Stimulated activated CD4-positive, alpha-beta T cell treated with anti-CD3 and anti-CD28 coated beads, TNF-alpha, amount 100 ng/mL, for 48 hours (primary cell): Measurements from ENCODE around the gene PKNOX2.

ENCODE experiments used
- DNase-seq, 3 donors: peaks; one replicate each; pipeline ENCODE4 v3.0.0-alpha.2; 2020; ENCODE audit warnings: low read depth in 3 of 3

The PKNOX2 gene

DNA sequence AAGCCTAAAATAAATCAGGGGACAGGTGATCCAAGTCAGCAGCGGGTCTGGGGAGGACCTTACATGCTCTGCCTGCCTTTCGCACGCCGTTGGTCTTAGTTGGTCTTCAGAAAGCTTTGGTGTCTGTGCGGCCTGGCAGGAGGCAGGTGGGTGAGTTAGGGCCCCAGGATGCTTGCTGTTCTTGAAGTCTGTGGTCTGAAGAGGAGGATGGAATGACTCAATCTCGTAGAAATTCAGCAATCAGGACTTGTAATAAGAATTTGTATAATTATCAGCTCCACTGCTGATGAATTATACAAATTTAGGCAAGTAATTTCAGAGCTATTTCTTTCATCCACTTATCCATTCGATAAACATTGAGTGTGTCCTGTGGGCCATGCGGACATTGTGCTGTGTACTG lies 193.0 kb downstream of the PKNOX2 start:
- no peak for DNase-seq

DNA sequence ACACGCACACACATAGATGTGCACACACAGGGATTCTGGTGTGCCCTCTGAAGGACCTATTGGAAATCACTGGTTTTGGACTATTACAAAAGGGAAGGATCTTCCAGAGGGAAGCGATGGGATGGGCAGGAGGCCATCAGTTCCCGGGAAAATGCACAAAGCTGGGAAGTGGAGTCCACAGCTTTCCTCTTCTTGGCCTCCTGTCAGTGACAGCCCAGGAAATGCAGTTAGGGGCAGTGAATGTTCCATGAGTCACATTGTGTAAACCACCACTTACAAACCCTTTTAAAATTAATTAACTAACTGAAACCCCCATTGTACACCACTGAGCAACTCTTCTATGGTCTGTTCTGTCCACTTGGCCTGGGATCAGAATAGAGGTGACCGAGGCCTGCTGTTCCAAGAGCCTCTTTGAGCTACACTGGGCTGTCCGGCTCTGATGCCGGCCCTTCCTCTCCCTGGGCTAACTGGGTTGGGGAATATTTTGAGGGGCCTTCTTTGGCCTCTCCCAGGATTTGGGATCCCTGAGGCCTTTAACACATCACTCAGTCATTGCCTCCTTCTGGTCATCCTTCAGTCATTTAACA lies 193.8 kb downstream of the PKNOX2 start:
- no peak for DNase-seq

DNA sequence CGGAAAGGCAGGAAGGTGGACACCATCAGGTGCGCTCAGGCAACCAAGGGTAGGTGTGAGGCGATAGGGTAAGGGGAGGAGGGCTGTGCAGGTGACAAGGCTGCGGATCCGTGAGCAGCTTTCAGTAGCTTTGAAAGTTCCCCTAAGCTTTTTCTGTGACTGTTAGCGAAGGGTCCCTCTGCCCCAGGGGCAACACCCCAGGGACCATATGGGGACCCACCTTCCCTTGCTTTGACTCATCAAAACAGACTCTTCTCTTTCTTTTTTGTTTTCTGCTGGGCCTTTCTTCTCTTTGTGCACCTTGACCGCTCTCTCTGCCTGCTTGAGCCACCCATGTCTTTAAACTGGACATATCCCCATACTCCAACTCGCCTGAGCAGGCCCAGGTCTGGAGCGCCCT lies 194.6 kb downstream of the PKNOX2 start:
- no peak for DNase-seq

DNA sequence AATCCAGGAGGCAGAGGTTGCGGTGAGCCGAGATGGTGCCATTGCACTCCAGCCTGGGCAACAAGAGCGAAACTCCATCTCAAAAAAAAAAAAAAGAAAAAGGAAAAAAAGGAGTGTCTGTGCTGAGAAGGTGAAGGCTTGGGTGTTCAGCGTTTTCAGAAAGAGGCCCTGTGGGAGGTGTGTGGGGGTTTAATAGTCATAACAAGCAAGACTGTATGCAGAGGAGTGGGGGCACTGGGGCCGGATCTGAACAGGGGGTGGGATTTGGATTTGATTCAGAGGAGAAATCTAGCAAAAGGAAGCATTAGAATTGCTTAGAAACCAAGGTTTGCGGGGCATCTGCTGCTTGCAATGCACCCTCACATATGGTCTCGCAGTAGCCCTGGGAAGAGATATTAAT lies 195.5 kb downstream of the PKNOX2 start:
- DNase-seq = no peak

GRCh38 chr11:125364121-125364826 lies 199.7 kb downstream of the PKNOX2 start:
- DNase-seq = no peak

GRCh38 chr11:125365196-125365931 lies 200.8 kb downstream of the PKNOX2 start:
- no peak for DNase-seq

DNA sequence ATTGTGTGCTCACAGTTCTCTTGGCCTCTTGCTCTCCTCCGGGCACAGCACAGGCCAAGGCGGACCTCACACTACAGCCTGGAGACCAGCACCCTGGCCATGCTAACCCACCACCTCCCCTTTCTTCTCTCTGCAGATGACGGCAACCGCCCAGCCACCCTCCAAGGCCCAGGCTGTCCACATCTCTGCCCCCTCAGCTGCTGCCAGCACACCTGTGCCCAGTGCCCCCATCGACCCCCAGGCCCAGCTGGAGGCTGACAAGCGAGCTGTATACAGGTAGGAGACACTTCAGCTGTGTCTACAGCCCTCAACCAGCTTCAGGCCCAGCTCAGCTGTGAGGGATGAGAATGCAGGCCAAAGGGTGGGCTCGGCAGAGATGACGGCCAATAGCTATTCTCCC lies 203.2 kb downstream of the PKNOX2 start:
- no peak for DNase-seq

DNA sequence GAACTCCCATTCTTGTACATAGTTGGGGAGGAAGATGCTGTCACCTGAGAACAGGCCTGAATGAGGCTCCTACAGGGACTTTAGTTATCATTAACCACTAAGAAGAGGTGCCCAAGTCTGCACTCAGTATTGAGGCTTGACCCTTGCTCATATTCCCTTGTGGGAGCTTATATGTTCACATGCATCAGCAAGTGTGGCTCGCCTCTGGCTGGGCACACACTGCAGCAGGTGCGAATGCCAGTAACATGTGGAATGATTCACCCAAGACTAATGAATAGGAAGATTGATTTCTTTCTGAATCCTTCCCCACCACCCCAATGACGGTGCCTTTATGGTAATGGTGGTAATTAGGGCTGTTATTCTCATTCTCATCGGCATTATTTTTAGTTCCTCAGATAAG lies 204.2 kb downstream of the PKNOX2 start:
- no peak for DNase-seq

GRCh38 chr11:125369808-125370207 lies 205.3 kb downstream of the PKNOX2 start:
- DNase-seq = no peak

- no peak for DNase-seq
Measured at GRCh38 chr11:125370561-125371389, 206.2 kb downstream of the PKNOX2 start.

- no peak for DNase-seq
Measured at GRCh38 chr11:125371431-125371935, 206.9 kb downstream of the PKNOX2 start.

GRCh38 chr11:125372088-125372487 lies 207.5 kb downstream of the PKNOX2 start:
- DNase-seq = no peak

DNA sequence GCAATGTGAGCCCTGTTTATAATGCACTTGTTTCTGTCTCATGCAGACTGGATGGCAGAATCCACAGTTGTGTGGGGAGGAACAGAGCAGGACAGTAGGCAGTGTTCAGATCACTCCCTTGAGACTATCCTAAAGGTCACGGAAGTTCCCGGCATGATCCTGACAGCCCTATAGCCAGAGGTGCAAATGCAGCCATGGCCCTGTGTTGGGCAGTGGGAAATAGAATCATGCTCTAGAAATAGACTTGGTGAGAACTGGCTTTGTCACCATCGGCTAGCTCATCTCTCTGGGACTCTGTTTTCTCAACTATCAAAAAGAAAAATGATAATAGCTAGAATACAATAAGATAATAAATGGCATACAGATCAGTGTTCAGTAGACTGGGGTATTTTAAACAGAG lies 208.4 kb downstream of the PKNOX2 start:
- no peak for DNase-seq

GRCh38 chr11:125373426-125374391 lies 209.2 kb downstream of the PKNOX2 start:
- no peak for DNase-seq

GRCh38 chr11:125374398-125374797 lies 209.8 kb downstream of the PKNOX2 start:
- no peak for DNase-seq

- no peak for DNase-seq
Measured at GRCh38 chr11:125375146-125375545, 210.6 kb downstream of the PKNOX2 start.

DNA sequence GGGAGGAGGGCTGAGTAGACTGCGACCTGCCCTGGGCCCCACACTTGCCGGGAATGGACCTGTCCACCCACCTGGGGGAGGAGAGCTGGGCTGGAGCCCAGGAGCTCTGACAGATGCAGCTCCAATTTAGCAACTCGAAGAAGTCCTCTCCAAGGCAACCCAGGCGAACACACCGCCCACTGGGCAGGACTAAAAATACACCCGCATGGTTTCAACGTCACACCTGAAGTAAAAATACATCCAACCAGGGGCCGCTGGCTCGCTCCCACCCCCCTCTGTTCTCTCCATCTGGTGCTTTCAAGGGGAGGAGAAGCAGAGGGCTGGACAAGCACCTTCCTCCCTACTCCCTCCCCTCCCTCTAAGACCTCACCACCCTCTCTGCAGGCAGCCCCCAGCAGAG lies 211.6 kb downstream of the PKNOX2 start:
- no peak for DNase-seq

DNA sequence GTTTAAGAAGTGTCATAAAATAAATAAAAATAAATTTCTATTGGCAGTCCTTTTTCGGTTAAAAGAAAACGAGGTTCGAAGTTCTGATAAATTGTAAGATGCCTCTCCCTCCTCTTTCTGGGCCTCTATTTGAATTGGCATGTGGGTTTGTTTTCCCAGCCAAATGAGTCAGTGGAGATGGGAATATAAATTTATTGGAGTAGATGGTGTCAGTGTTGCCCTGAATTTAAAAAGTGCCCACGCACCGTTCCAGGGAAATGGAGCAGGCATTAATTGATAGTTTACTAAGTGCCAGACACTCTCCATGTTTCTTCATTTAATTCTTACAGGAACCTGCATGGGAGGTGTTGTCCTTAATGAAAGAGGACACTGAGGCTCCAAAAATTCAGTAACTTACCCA lies 212.3 kb downstream of the PKNOX2 start:
- no peak for DNase-seq

- DNase-seq = no peak
Measured at GRCh38 chr11:125378083-125378482, 213.5 kb downstream of the PKNOX2 start.

DNA sequence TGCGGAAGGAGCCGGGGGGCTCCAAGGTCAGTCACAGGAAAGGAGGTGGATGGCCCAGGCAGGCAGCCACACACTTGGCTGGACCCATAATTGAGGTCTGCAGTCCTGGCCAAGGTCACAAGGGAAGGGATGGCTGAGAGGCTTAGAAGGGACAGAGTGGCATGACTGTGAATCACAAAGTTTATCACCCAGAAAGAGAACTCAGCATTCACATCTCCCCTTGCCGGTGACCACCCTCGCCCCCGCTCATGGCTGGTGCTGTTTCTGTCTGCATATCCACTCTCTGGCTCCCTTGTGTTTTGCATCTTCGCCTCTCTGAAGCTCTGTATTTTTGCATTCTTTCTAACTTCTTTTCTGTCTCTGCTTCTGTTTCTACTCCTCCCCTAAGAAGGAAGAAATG lies 214.0 kb downstream of the PKNOX2 start:
- no peak for DNase-seq

DNA sequence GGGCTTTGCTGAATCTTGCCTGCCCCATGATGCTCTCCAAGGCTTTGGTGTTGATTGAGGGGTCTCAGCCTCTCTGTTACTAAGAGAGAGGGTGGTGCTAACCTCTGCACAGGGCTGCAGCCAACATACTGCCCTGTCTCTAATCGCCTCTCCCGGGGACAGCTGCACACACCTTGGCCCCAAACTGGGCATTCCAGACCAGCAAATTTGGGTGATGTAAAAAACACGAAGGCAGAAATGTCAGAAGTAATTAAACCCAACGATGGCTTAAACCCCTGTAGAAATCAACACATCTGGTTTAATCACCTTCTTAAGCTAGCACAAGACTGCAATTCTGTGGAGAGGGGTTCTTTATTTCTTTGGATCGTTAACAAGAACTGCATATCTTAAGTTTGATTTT lies 215.0 kb downstream of the PKNOX2 start:
- no peak for DNase-seq
